ENCODE measurements around the gene DTNBP1.
"Not testable (repeated sequence)": the region's sequence is repeated elsewhere in the genome, so short reads cannot be mapped to it uniquely, and the experiment has no call there.

Gene DTNBP1

GRCh38 chr6:15555101-15556038 is 107.5 kb downstream of the DTNBP1 start:
- DNase-seq: no peak

GRCh38 chr6:15554728-15555100 is 108.1 kb downstream of the DTNBP1 start:
- DNase-seq: no peak

GRCh38 chr6:15553736-15554294 is 109.0 kb downstream of the DTNBP1 start:
- no peak for DNase-seq

- DNase-seq: no peak
Observed at GRCh38 chr6:15553031-15553430, 109.8 kb downstream of the DTNBP1 start.

- DNase-seq: no peak
Observed at GRCh38 chr6:15551798-15552197, 111.0 kb downstream of the DTNBP1 start.

- DNase-seq: no peak
Observed at GRCh38 chr6:15551262-15551661, 111.6 kb downstream of the DTNBP1 start.

- no peak for DNase-seq
Observed at GRCh38 chr6:15550546-15551123, 112.2 kb downstream of the DTNBP1 start.

- DNase-seq: no peak
Observed at GRCh38 chr6:15549371-15549770, 113.5 kb downstream of the DTNBP1 start.

- no peak for DNase-seq
Observed at GRCh38 chr6:15547400-15547799, 115.4 kb downstream of the DTNBP1 start.

GRCh38 chr6:15546591-15546990 is 116.2 kb downstream of the DTNBP1 start:
- DNase-seq: no peak

- DNase-seq: no peak
Observed at GRCh38 chr6:15544321-15544900, 118.4 kb downstream of the DTNBP1 start.

- DNase-seq: not testable (repeated sequence)
Observed at GRCh38 chr6:15543332-15543917, 119.4 kb downstream of the DTNBP1 start.

GRCh38 chr6:15539722-15540270 is 123.0 kb downstream of the DTNBP1 start:
- DNase-seq: no peak

- no peak for DNase-seq
Observed at GRCh38 chr6:15538766-15539495, 123.9 kb downstream of the DTNBP1 start.

- no peak for DNase-seq
Observed at GRCh38 chr6:15538106-15538505, 124.7 kb downstream of the DTNBP1 start.

- no peak for DNase-seq
Observed at GRCh38 chr6:15536198-15536955, 126.5 kb downstream of the DTNBP1 start.

GRCh38 chr6:15535495-15536197 is 127.2 kb downstream of the DTNBP1 start:
- no peak for DNase-seq

GRCh38 chr6:15534974-15535373 is 127.9 kb downstream of the DTNBP1 start:
- no peak for DNase-seq

- DNase-seq: no peak
Observed at GRCh38 chr6:15533379-15534026, 129.3 kb downstream of the DTNBP1 start.

GRCh38 chr6:15531973-15532372 is 130.9 kb downstream of the DTNBP1 start:
- DNase-seq: no peak

Data from stimulated activated naive CD4-positive, alpha-beta T cell treated with Interleukin-2 at 50 U/mL for 16 hours (primary cell).